Right hindlimb (tissue), 1 donor: ENCODE measurements around the gene PPP4R4.
A peak's percentile ranks its signal among the peaks of the same experiment; 100 is the strongest.
"Not testable (repeated sequence)": the region's sequence is repeated elsewhere in the genome, so short reads cannot be mapped to it uniquely, and the experiment has no call there.

Experiments used
- DNase-seq: peaks from one replicate; pipeline ENCODE4 v3.0.0-alpha.2; 2018

Gene PPP4R4

GRCh38 chr14:94145902-94146527 is 28.1 kb upstream of the PPP4R4 start:
- DNase-seq = no peak

DNA sequence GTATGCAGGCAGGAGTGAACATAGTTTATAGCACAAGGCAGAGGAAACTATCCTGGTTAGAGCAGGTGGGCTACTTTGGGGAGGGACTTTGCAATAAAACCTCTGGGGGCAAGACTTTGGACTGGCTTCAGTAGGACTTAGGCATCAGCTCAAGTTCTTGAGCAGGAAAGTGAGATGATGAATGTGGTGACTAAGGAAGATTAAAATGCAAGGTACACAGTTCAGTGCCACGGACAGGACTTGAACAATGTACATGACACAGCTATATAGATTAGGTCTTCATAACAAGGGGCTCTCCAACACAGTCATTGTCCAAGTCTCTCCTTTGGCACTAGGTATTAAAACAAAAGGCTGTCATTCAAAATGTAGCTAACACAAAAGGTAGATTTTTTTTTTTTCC is 21.4 kb upstream of the PPP4R4 start:
- DNase-seq = no peak

DNA sequence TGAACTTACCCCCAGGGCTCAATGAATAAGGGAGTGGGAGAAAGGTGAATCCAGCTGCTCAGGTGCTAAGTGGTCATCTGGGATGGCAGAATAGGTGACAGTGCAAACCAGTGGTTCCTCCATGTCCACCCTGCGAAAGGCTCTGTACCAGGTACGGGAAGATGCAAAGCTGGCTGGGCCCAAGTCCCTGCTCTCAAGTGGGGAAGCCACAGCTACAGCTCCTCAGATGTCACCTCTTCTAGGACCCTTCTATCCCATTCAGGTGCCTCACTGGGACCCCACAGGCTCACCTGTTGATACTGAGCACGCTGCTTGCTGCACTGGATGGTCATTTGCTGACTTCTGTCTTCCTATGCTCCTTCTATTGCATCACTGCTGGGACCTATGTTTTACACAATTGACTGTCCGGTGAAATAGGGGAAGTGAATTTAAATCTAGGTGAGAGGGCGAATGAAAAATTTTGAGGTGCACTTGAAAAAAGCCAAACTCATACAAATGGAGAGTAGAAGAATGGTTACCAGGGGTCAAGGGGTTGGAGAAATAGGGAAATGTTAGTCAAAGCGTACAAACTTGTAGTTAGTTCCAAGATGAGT is 20.3 kb upstream of the PPP4R4 start:
- DNase-seq = no peak

GRCh38 chr14:94156143-94156542 is 18.0 kb upstream of the PPP4R4 start:
- DNase-seq = not testable (repeated sequence)

- no peak for DNase-seq
Observed at GRCh38 chr14:94157197-94157596, 16.9 kb upstream of the PPP4R4 start.

- no peak for DNase-seq
Observed at GRCh38 chr14:94158239-94158883, 15.8 kb upstream of the PPP4R4 start.

DNA sequence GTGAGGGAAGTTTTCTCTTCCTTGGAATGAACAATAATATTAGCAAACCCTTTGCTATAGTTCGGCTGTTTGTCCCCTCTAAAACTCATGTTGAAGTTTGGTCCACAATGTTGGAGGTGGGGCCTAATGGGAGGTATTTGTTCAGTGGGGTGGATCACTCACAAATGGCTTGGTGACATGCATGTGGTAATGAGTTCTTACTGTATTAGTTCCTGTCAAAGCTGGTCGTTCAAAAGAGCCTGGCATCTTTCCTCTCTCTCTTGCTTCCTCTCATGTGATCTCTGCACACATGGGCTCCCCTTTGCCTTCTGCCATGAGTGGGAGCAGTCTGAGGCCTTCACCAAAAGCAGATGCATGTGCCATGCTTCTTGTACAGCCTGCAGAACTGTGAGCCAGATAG is 13.1 kb upstream of the PPP4R4 start:
- DNase-seq = no peak

DNA sequence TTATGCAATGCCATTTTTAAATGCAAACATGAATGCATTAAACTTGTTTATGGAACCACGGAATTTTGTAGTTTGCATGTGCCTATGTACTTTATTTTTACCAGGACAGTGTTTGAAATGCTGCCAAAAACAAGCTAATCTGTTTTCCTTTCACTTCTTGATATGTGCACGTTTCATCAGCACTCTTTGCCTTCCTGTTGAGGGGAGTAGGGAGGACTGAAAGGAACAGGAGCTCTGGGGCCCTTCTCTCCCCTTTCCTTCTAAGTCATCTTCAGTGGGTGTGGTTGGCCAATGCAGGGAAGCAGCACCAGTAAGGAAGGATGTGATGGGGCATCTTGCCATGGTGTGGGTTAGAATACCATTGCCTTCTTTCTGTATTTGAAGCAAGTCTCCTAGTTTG is 12.1 kb upstream of the PPP4R4 start:
- no peak for DNase-seq

- no peak for DNase-seq
Observed at GRCh38 chr14:94162466-94162865, 11.7 kb upstream of the PPP4R4 start.

GRCh38 chr14:94163796-94164195 is 10.3 kb upstream of the PPP4R4 start:
- no peak for DNase-seq

GRCh38 chr14:94164685-94165431 is 9.3 kb upstream of the PPP4R4 start:
- DNase-seq = peak; percentile 40

- DNase-seq = no peak
Observed at GRCh38 chr14:94165744-94166143, 8.4 kb upstream of the PPP4R4 start.

- DNase-seq = no peak
Observed at GRCh38 chr14:94170136-94170535, 4.0 kb upstream of the PPP4R4 start.

DNA sequence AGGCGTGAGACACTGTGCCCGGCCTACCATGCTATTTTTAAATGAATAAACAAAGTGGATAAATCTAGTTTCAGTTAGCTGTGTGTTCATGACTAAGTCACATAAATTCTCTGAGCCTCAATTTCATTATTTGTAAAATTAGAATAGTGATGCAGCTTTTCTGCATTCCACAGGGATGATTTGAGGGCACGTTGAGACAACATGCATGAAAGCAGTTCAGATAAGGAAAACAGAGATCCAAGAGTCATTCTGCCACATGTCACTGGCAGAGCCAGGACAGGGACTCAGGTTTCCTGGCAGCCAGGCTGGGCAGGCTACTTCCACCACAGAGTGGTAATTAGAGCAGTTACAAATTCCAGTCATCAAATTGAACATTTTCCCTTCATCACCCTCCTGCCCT is 2.9 kb upstream of the PPP4R4 start:
- no peak for DNase-seq

DNA sequence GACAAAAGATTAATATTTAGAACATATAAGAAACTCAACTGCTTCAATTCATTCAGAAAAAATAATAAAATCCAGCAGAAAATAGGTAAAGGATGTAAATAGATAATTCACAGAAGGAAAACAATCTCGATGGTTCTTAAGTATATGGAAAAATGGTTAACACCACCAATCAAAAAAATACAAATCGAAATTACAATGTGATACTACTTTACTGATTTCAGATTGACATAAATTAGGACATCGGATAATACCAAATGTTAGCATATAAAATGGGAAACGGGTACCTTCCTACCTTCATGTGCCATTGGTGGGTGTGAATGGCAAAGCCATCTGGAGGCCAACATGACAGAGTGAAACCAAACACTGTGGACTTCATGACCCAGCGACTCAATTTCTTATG is 1.6 kb upstream of the PPP4R4 start:
- no peak for DNase-seq

DNA sequence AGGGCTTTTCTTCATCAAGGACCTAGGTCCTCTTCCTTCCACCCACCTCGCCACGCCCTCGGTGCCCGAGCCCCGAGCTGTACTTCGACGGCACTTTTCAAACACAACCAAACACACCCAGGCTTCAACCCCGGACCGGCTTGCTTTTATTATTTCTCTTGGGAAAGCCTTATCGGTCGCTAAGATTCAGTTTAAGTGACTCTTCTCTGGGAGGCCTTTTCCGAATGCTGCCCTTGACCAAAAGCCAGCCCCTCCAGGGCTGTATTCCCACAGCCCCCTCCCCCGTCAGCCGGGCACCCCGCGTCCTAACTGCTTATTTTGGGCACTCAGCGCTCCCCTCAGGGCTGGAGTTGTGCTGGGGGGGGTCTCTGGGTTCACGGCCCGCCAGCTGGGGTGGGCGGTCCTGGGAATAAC is 644 bp upstream of the PPP4R4 start:
- no peak for DNase-seq

- no peak for DNase-seq
Observed at GRCh38 chr14:94174604-94175010, 485 bp downstream of the PPP4R4 start.

GRCh38 chr14:94175011-94175745 is 1.1 kb downstream of the PPP4R4 start:
- DNase-seq = peak; percentile 30

GRCh38 chr14:94175747-94176146 is 1.6 kb downstream of the PPP4R4 start:
- DNase-seq = no peak

DNA sequence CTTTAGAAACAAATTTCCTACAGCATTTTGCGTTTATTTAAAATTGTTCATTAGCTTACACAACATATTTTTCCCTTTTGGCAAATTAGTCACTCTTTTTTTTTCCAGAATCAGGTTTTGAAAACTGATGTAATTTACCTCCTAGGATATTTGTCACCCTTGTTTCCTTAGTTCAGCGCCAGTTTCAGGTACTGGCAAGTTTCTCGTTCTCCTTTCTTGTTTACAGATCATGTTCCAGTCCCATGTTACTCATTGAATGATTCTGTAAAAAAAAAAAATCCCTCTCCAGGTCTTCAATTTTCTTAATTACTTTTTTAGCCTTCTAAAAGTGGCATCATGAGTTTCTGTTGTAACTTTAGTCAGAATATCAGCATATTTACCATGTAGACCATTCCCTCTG is 2.7 kb downstream of the PPP4R4 start:
- DNase-seq = no peak

- no peak for DNase-seq
Observed at GRCh38 chr14:94177806-94178205, 3.7 kb downstream of the PPP4R4 start.

- DNase-seq = no peak
Observed at GRCh38 chr14:94179244-94179643, 5.1 kb downstream of the PPP4R4 start.

DNA sequence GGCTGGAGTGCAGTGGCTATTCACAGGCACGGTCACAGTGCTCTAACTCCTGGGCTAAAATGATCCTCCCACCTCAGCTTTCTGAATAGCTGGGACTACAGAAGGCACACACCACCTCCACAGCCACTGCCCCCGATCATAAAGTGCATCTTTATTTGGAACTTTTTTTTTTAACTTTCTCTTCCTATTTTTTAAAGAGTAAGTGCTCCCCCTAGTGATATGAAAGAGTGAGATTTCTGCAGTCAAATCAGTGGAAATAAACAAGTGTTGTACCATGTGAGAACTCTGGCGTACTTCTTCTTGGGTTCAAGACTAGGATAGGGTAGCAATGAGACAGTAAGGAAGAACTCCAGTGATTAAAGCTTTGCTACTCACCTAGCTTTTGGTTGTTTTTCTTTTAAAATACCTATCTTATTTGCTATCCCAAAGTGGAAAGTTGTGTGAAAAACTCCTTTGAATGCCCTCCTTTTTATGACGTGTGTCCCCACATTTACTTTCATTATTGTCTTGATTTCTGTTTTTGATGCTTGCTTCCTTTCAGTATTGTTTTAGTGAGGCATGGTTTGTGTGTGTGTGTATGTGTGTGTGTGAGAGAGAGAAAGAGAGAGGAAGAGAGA is 6.6 kb downstream of the PPP4R4 start:
- no peak for DNase-seq
